Upper lobe of left lung (tissue), 4 donors: ENCODE measurements around the gene DCX.

Experiments used
- CTCF ChIP-seq, 6 experiments: fragments of 450-650 bp in 4 of 6; fragments of 200-600 bp in 2 of 6; sonication (generic) in 2 of 6; IDR thresholded peaks; one replicate each; pipeline ENCODE4 v1.5.1; 2016 to 2019; ENCODE audit warnings: antibody characterized with exemption in 6 of 6
- EP300 ChIP-seq, 4 donors: sonication (generic); formaldehyde crosslinking; IDR thresholded peaks; one replicate each; pipeline ENCODE4 v1.5.1; 2017; ENCODE audit warnings: antibody characterized with exemption in 4 of 4, control low read depth in 2 of 4
- POLR2A ChIP-seq, 4 donors: fragments of 450-650 bp; IDR thresholded peaks; one replicate each; pipeline ENCODE4 v1.5.1; 2016 to 2017; ENCODE audit warnings: antibody characterized with exemption in 4 of 4, mild to moderate bottlenecking in 2 of 4
- POLR2AphosphoS5 ChIP-seq, 2 donors: sonication (generic); formaldehyde crosslinking; IDR thresholded peaks; one replicate each; pipeline ENCODE4 v1.5.1; 2017; ENCODE audit warnings: antibody characterized with exemption in 2 of 2

DNA sequence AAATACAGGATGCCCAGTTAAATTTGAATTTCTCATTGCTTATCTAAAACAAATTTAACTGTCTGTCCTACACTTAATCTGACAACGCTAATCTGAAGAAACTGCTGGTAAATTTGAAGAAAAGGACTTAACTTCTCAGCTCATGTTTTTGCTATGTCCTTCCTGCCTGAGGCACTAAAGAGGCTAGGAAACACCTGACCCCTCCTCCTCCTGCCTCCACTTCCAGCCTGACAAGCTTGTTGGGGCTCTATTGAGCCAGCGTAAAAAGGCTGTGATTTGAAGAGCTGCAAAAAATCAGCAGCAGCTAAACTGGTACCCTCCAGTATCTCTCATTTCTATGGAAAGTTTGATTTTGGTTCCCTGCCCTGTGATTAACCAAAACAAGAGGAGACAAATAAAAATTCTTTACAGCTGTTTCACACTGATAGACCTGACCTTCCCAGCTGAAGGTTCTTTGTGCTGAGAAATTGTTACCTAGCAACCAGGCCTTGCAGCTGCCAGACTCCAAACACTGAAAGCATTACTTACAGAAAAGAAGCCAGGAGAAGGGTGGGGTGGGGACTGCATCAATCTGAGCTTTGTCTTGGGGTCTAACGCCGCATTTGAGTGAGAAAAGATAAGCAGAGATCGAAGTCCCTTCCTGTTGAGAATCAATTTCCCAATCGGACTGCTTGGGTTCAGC, 35.0 kb downstream of the DCX start:
- TF ChIP-seq POLR2A (IDR thresholded peaks at IDR 0.05): no peak
- no peak for TF ChIP-seq CTCF (IDR thresholded peaks at IDR 0.05)
- no peak for TF ChIP-seq POLR2AphosphoS5 (IDR thresholded peaks at IDR 0.05)
- no peak for TF ChIP-seq EP300 (IDR thresholded peaks at IDR 0.05)
